ENCODE results near the gene TP53BP1. TPM values are rescaled to one million over a fixed set of nuclear protein-coding genes. Genes with fewer than 3 reads are reported as not detected.

TP53BP1 gene
- total and polyA plus RNA-seq, 2 of the 13 experiments (the other 11 are each of a cell fraction or from before 2014, with no cell fraction given): 17.1 to 17.4 TPM

DNA sequence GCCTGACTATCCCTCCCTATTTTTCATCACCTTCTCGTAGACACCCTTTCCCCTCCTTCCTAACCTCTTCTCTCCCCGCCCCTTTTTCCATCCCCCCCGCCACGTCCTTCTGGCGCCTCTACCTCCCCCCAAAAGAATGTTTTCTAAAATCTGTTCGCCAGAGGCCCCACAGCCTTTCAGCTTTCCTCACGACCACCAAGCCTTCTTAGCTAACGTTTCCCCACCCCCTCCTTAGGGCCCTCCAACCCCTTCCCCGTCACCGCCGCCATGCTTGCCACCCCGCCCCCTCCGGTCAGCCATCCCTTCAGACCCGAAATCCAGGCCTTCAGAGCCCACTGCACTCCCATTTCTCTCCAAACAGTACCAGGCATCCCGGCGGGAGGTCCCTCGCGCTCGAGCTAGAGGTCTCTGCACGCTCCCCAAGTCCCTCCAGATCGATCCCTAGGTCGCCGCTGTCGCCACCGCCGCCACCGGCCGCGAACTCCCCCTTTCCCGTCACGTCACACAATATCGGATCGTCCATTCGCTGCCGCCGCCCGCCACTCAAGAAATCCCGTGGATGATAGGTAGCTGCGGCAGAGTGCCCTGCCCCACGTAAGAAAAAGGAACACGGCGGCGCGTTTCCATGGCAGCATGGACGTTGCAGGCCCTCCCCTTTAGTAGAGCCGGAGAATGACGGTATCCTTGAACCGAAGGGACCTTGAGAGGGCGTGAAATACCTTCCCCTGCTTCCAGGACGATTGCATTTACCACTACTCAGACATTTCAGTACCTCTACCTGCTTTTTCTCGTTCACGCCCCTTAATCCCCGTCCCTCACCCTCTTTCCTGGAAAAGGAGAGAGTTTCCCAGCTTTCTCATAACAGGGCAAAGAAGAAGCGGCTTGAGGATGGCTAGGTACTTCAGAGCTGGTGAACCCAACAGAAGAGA, at the start of gene TP53BP1 (continued):
- TF ChIP-seq, protein P1, sequence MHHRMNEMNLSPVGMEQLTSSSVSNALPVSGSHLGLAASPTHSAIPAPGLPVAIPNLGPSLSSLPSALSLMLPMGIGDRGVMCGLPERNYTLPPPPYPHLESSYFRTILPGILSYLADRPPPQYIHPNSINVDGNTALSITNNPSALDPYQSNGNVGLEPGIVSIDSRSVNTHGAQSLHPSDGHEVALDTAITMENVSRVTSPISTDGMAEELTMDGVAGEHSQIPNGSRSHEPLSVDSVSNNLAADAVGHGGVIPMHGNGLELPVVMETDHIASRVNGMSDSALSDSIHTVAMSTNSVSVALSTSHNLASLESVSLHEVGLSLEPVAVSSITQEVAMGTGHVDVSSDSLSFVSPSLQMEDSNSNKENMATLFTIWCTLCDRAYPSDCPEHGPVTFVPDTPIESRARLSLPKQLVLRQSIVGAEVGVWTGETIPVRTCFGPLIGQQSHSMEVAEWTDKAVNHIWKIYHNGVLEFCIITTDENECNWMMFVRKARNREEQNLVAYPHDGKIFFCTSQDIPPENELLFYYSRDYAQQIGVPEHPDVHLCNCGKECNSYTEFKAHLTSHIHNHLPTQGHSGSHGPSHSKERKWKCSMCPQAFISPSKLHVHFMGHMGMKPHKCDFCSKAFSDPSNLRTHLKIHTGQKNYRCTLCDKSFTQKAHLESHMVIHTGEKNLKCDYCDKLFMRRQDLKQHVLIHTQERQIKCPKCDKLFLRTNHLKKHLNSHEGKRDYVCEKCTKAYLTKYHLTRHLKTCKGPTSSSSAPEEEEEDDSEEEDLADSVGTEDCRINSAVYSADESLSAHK (CRISPR knock-in tag; IDR thresholded peaks at IDR 0.05; ENCODE audit: borderline replicate concordance): no peak
- TF ChIP-seq, protein P2, sequence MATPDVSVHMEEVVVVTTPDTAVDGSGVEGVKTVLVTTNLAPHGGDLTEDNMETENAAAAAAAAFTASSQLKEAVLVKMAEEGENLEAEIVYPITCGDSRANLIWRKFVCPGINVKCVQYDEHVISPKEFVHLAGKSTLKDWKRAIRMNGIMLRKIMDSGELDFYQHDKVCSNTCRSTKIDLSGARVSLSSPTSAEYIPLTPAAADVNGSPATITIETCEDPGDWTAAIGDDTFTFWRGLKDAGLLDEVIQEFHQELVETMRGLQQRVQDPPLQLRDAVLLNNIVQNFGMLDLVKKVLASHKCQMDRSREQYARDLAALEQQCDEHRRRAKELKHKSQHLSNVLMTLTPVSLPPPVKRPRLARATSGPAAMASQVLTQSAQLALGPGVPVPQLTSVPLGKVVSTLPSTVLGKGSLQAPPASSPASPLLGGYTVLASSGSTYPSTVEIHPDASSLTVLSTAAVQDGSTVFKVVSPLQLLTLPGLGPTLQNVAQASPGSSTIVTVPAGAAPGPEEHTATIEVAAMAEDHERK (CRISPR knock-in tag; IDR thresholded peaks at IDR 0.05; ENCODE audit: low read depth): no peak; the same call in 1 of the 2 replicates
- TF ChIP-seq CBX1 (IDR thresholded peaks at IDR 0.05; ENCODE audit: low read depth): no peak
- TF ChIP-seq ZNF34 (CRISPR knock-in tag; IDR thresholded peaks at IDR 0.05; ENCODE audit: borderline replicate concordance): no peak
- TF ChIP-seq ZNF549 (CRISPR knock-in tag; IDR thresholded peaks at IDR 0.05): no peak
- TF ChIP-seq ELF4 (CRISPR knock-in tag; IDR thresholded peaks at IDR 0.05; ENCODE audit: borderline replicate concordance): no peak
- TF ChIP-seq ETV5 (CRISPR knock-in tag; IDR thresholded peaks at IDR 0.05; ENCODE audit: borderline replicate concordance): no peak
- TF ChIP-seq ZNF652 (CRISPR knock-in tag; IDR thresholded peaks at IDR 0.05; ENCODE audit: borderline replicate concordance, low read depth): no peak
- TF ChIP-seq, protein P3, sequence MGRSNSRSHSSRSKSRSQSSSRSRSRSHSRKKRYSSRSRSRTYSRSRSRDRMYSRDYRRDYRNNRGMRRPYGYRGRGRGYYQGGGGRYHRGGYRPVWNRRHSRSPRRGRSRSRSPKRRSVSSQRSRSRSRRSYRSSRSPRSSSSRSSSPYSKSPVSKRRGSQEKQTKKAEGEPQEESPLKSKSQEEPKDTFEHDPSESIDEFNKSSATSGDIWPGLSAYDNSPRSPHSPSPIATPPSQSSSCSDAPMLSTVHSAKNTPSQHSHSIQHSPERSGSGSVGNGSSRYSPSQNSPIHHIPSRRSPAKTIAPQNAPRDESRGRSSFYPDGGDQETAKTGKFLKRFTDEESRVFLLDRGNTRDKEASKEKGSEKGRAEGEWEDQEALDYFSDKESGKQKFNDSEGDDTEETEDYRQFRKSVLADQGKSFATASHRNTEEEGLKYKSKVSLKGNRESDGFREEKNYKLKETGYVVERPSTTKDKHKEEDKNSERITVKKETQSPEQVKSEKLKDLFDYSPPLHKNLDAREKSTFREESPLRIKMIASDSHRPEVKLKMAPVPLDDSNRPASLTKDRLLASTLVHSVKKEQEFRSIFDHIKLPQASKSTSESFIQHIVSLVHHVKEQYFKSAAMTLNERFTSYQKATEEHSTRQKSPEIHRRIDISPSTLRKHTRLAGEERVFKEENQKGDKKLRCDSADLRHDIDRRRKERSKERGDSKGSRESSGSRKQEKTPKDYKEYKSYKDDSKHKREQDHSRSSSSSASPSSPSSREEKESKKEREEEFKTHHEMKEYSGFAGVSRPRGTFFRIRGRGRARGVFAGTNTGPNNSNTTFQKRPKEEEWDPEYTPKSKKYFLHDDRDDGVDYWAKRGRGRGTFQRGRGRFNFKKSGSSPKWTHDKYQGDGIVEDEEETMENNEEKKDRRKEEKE (IDR thresholded peaks at IDR 0.05): no peak
- TF ChIP-seq ZNF792 (CRISPR knock-in tag; IDR thresholded peaks at IDR 0.05): peak; percentile 62; the same call in 1 of the 2 replicates
- TF ChIP-seq, protein P4, sequence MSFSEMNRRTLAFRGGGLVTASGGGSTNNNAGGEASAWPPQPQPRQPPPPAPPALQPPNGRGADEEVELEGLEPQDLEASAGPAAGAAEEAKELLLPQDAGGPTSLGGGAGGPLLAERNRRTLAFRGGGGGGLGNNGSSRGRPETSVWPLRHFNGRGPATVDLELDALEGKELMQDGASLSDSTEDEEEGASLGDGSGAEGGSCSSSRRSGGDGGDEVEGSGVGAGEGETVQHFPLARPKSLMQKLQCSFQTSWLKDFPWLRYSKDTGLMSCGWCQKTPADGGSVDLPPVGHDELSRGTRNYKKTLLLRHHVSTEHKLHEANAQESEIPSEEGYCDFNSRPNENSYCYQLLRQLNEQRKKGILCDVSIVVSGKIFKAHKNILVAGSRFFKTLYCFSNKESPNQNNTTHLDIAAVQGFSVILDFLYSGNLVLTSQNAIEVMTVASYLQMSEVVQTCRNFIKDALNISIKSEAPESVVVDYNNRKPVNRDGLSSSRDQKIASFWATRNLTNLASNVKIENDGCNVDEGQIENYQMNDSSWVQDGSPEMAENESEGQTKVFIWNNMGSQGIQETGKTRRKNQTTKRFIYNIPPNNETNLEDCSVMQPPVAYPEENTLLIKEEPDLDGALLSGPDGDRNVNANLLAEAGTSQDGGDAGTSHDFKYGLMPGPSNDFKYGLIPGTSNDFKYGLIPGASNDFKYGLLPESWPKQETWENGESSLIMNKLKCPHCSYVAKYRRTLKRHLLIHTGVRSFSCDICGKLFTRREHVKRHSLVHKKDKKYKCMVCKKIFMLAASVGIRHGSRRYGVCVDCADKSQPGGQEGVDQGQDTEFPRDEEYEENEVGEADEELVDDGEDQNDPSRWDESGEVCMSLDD (CRISPR knock-in tag; IDR thresholded peaks at IDR 0.05; ENCODE audit: borderline replicate concordance): no peak
- TF ChIP-seq ZNF557 (CRISPR knock-in tag; IDR thresholded peaks at IDR 0.05): no peak
- TF ChIP-seq ZFP90 (CRISPR knock-in tag; IDR thresholded peaks at IDR 0.05; ENCODE audit: borderline replicate concordance): no peak
- TF ChIP-seq FOXJ3 (CRISPR knock-in tag; IDR thresholded peaks at IDR 0.05; ENCODE audit: borderline replicate concordance): no peak
- TF ChIP-seq, protein P5, sequence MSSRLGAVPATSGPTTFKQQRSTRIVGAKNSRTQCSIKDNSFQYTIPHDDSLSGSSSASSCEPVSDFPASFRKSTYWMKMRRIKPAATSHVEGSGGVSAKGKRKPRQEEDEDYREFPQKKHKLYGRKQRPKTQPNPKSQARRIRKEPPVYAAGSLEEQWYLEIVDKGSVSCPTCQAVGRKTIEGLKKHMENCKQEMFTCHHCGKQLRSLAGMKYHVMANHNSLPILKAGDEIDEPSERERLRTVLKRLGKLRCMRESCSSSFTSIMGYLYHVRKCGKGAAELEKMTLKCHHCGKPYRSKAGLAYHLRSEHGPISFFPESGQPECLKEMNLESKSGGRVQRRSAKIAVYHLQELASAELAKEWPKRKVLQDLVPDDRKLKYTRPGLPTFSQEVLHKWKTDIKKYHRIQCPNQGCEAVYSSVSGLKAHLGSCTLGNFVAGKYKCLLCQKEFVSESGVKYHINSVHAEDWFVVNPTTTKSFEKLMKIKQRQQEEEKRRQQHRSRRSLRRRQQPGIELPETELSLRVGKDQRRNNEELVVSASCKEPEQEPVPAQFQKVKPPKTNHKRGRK (CRISPR knock-in tag; IDR thresholded peaks at IDR 0.05): no peak

Measured in HepG2 (cell line).